ENCODE data around the gene OR2H2.
A peak's percentile ranks its signal among the peaks of the same experiment; 100 is the strongest.

The OR2H2 gene

GRCh38 chr6:29584821-29585220 is at the start of gene OR2H2:
Gene OR2H2, plus strand, starts transcription at chr6:29585121. Its CDS starts 2,824 bp downstream, at chr6:29587945.
- DNase-seq = no peak

- no peak for DNase-seq
Observed at GRCh38 chr6:29537714-29538403, 47.1 kb upstream of the OR2H2 start.

GRCh38 chr6:29547573-29547972 is 37.3 kb upstream of the OR2H2 start:
- no peak for DNase-seq

- no peak for DNase-seq
Observed at GRCh38 chr6:29552512-29553051, 32.3 kb upstream of the OR2H2 start.

- DNase-seq = no peak
Observed at GRCh38 chr6:29553268-29554057, 31.5 kb upstream of the OR2H2 start.

- no peak for DNase-seq
Observed at GRCh38 chr6:29554764-29555163, 30.2 kb upstream of the OR2H2 start.

GRCh38 chr6:29557320-29557719 is 27.6 kb upstream of the OR2H2 start:
- DNase-seq = no peak

GRCh38 chr6:29558439-29559079 is 26.4 kb upstream of the OR2H2 start:
- no peak for DNase-seq

- DNase-seq = no peak
Observed at GRCh38 chr6:29559524-29560287, 25.2 kb upstream of the OR2H2 start, which contains the start of gene UBD. Gene UBD, minus strand, starts transcription at chr6:29559732. Its CDS starts 31 bp downstream, at chr6:29559701.

- no peak for DNase-seq
Observed at GRCh38 chr6:29561091-29561490, 23.8 kb upstream of the OR2H2 start.

GRCh38 chr6:29561606-29562181 is 23.2 kb upstream of the OR2H2 start:
- no peak for DNase-seq

GRCh38 chr6:29563435-29563965 is 21.4 kb upstream of the OR2H2 start:
- DNase-seq = no peak

- DNase-seq = no peak
Observed at GRCh38 chr6:29564875-29565274, 20.0 kb upstream of the OR2H2 start.

- no peak for DNase-seq
Observed at GRCh38 chr6:29566856-29567255, 18.1 kb upstream of the OR2H2 start.

GRCh38 chr6:29567541-29567940 is 17.4 kb upstream of the OR2H2 start:
- DNase-seq = no peak

GRCh38 chr6:29567991-29568390 is 16.9 kb upstream of the OR2H2 start:
- DNase-seq = no peak

- DNase-seq = no peak
Observed at GRCh38 chr6:29576056-29576455, 8.9 kb upstream of the OR2H2 start.

- DNase-seq = no peak
Observed at GRCh38 chr6:29577544-29577943, 7.4 kb upstream of the OR2H2 start.

- DNase-seq = peak; percentile 12
Observed at GRCh38 chr6:29589423-29590048, 4.6 kb downstream of the OR2H2 start.

- no peak for DNase-seq
Observed at GRCh38 chr6:29590218-29590808, 5.4 kb downstream of the OR2H2 start.

- no peak for DNase-seq
Observed at GRCh38 chr6:29591677-29592076, 6.8 kb downstream of the OR2H2 start.
